GM12875 (cell line): ENCODE results near the gene HSD17B11.
"Not testable (repeated sequence)": the region's sequence is repeated elsewhere in the genome, so short reads cannot be mapped to it uniquely, and the experiment has no call there.

Experiments
- H3K4me3 ChIP-seq: one replicate; pipeline ENCODE4 v1.5.1; 2011; ENCODE audit warnings: low read depth, low read length, control low read depth
- CTCF ChIP-seq: IDR thresholded peaks from 2 replicates; pipeline ENCODE4 v1.5.1; 2011; ENCODE audit warnings: low read depth, mild to moderate bottlenecking, control low read depth, inconsistent platforms, low read length, moderate library complexity, borderline replicate concordance; ENCODE audit not compliant: insufficient read depth

HSD17B11 gene

GRCh38 chr4:87327136-87327535 lies 63.9 kb downstream of the HSD17B11 start:
- no peak for TF ChIP-seq CTCF
- no peak overlapping the region for H3K4me3 ChIP-seq

GRCh38 chr4:87326460-87326859 lies 64.5 kb downstream of the HSD17B11 start:
- H3K4me3 ChIP-seq: no peak overlapping the region
- TF ChIP-seq CTCF: no peak

- TF ChIP-seq CTCF: no peak
- no peak within 1 kb of the TSS for H3K4me3 ChIP-seq
Measured at GRCh38 chr4:87322754-87323153, 68.2 kb downstream of the HSD17B11 start, which contains the start of gene HSD17B13. Gene HSD17B13, minus strand, starts transcription at chr4:87322882. Its CDS starts 41 bp downstream, at chr4:87322841.

GRCh38 chr4:87321888-87322287 lies 69.1 kb downstream of the HSD17B11 start:
- no peak for TF ChIP-seq CTCF
- H3K4me3 ChIP-seq: no peak overlapping the region

- no peak overlapping the region for H3K4me3 ChIP-seq
- TF ChIP-seq CTCF: no peak
Measured at GRCh38 chr4:87317527-87317926, 73.5 kb downstream of the HSD17B11 start.

GRCh38 chr4:87316961-87317360 lies 74.0 kb downstream of the HSD17B11 start:
- no peak for TF ChIP-seq CTCF

GRCh38 chr4:87315000-87315399 lies 76.0 kb downstream of the HSD17B11 start:
- H3K4me3 ChIP-seq: not testable (repeated sequence)

More at GRCh38 chr4:87316961-87317360, 74.0 kb downstream of the HSD17B11 start:
- no peak overlapping the region for H3K4me3 ChIP-seq

GRCh38 chr4:87313756-87314155 lies 77.2 kb downstream of the HSD17B11 start:
- no peak overlapping the region for H3K4me3 ChIP-seq
- TF ChIP-seq CTCF: no peak
